Measurements from ENCODE around the gene SELENON.
A peak's percentile ranks its signal among the peaks of the same experiment; 100 is the strongest.

SELENON gene

GRCh38 chr1:25844536-25845337, 44.7 kb downstream of the SELENON start:
- Histone ChIP-seq H3K9me3 (ENCODE audit: low read length) (no peaks in the 10 kb centered on the region), H3K36me3 (ENCODE audit: insufficient read depth, low read length) (no peaks in the 10 kb centered on the region; the same call in 1 of the 2 replicates), H3K4me2 (ENCODE audit: low read length) (peak overlapping the region; percentile 36; the same call in 1 of the 2 replicates), H3K4me1 (ENCODE audit: insufficient read depth, low read length, severe bottlenecking) (peaks cover 27% of the 10 kb centered on the region), H2AFZ (ENCODE audit: low read length) (no peak overlapping the region), H3K9me2 (ENCODE audit: low read depth, low read length) (no peaks in the 10 kb centered on the region), H3K9ac (ENCODE audit: low read length) (no peak overlapping the region), H3K27ac (ENCODE audit: low read depth, low read length, poor library complexity, severe bottlenecking) (peak overlapping the region; percentile 69), H3K27me3 (ENCODE audit: insufficient read depth, low read length) (no peaks in the 10 kb centered on the region), H4K20me1 (ENCODE audit: insufficient read depth, low read length) (no peaks in the 10 kb centered on the region), H3K4me3 (ENCODE audit: low read depth, low read length, poor library complexity, severe bottlenecking) (no peak overlapping the region), H3K79me2 (ENCODE audit: insufficient read depth, low read length) (no peaks in the 10 kb centered on the region), H3F3A (ENCODE audit: insufficient read depth, low read length) (no peaks in the 10 kb centered on the region)
- TF ChIP-seq EZH2 (IDR thresholded peaks at IDR 0.05; ENCODE audit: borderline replicate concordance, low read length) (no peak), CTCF (IDR thresholded peaks at IDR 0.05; ENCODE audit: low read length) (no peak)

- H3K27me3 ChIP-seq (ENCODE audit: insufficient read depth, low read length): no peaks in the 10 kb centered on the region
- H3K4me1 ChIP-seq (ENCODE audit: insufficient read depth, low read length, severe bottlenecking): peaks cover 27% of the 10 kb centered on the region
- no peak overlapping the region; the same call in 1 of the 2 replicates for H3K4me2 ChIP-seq (ENCODE audit: low read length)
These were observed 45.7 kb downstream of the SELENON start for GRCh38 chr1:25845664-25846063.

GRCh38 chr1:25847929-25848328, 47.9 kb downstream of the SELENON start:
- Histone ChIP-seq H3K9ac (ENCODE audit: low read length) (no peak overlapping the region), H2AFZ (ENCODE audit: low read length) (no peak overlapping the region), H3K9me2 (ENCODE audit: low read depth, low read length) (no peaks in the 10 kb centered on the region), H3K4me3 (ENCODE audit: low read depth, low read length, poor library complexity, severe bottlenecking) (no peak overlapping the region), H3K4me1 (ENCODE audit: insufficient read depth, low read length, severe bottlenecking) (peaks cover 21% of the 10 kb centered on the region), H3K27me3 (ENCODE audit: insufficient read depth, low read length) (no peaks in the 10 kb centered on the region), H4K20me1 (ENCODE audit: insufficient read depth, low read length) (no peaks in the 10 kb centered on the region), H3K27ac (ENCODE audit: low read depth, low read length, poor library complexity, severe bottlenecking) (no peak overlapping the region), H3F3A (ENCODE audit: insufficient read depth, low read length) (no peaks in the 10 kb centered on the region), H3K36me3 (ENCODE audit: insufficient read depth, low read length) (no peaks in the 10 kb centered on the region; the same call in 1 of the 2 replicates), H3K4me2 (ENCODE audit: low read length) (no peak overlapping the region), H3K79me2 (ENCODE audit: insufficient read depth, low read length) (0 out of 2 replicates have a peak, but pooled peaks cover 4% of the 10 kb centered on the region), H3K9me3 (ENCODE audit: low read length) (no peaks in the 10 kb centered on the region)
- TF ChIP-seq EZH2 (IDR thresholded peaks at IDR 0.05; ENCODE audit: borderline replicate concordance, low read length): no peak

More at GRCh38 chr1:25845664-25846063, 45.7 kb downstream of the SELENON start:
- peak overlapping the region; percentile 69 for H3K27ac ChIP-seq (ENCODE audit: low read depth, low read length, poor library complexity, severe bottlenecking)
- H3F3A ChIP-seq (ENCODE audit: insufficient read depth, low read length): no peaks in the 10 kb centered on the region
- 0 out of 2 replicates have a peak, but pooled peaks cover 2% of the 10 kb centered on the region for H3K79me2 ChIP-seq (ENCODE audit: insufficient read depth, low read length)
- no peaks in the 10 kb centered on the region for H3K9me3 ChIP-seq (ENCODE audit: low read length)
- no peaks in the 10 kb centered on the region; the same call in 1 of the 2 replicates for H3K36me3 ChIP-seq (ENCODE audit: insufficient read depth, low read length)
- H3K9ac ChIP-seq (ENCODE audit: low read length): no peak overlapping the region
- no peaks in the 10 kb centered on the region for H3K9me2 ChIP-seq (ENCODE audit: low read depth, low read length)
- H3K4me3 ChIP-seq (ENCODE audit: low read depth, low read length, poor library complexity, severe bottlenecking): no peak overlapping the region
- TF ChIP-seq EZH2 (IDR thresholded peaks at IDR 0.05; ENCODE audit: borderline replicate concordance, low read length) (no peak), CTCF (IDR thresholded peaks at IDR 0.05; ENCODE audit: low read length) (no peak)
- H2AFZ ChIP-seq (ENCODE audit: low read length): no peak overlapping the region
- H4K20me1 ChIP-seq (ENCODE audit: insufficient read depth, low read length): no peaks in the 10 kb centered on the region

Measured in OCI-LY1 (cell line).